GM12872 (cell line): ENCODE measurements around the gene PRKAG2.

Experiments used
- CTCF ChIP-seq: IDR thresholded peaks from 3 replicates; pipeline ENCODE4 v1.5.1; 2011; ENCODE audit warnings: low read depth, mild to moderate bottlenecking, low read length, moderate library complexity; ENCODE audit not compliant: insufficient read depth

Gene PRKAG2

GRCh38 chr7:151849008-151849878 lies 27.7 kb downstream of the PRKAG2 start:
- TF ChIP-seq CTCF = no peak

- TF ChIP-seq CTCF = no peak
Measured at GRCh38 chr7:151847681-151848081, 29.2 kb downstream of the PRKAG2 start.

- no peak for TF ChIP-seq CTCF
Measured at GRCh38 chr7:151847136-151847535, 29.8 kb downstream of the PRKAG2 start.

- TF ChIP-seq CTCF = no peak
Measured at GRCh38 chr7:151845412-151846205, 31.3 kb downstream of the PRKAG2 start.

GRCh38 chr7:151844825-151845200 lies 32.1 kb downstream of the PRKAG2 start:
- TF ChIP-seq CTCF = no peak

GRCh38 chr7:151844071-151844824 lies 32.7 kb downstream of the PRKAG2 start:
- no peak for TF ChIP-seq CTCF

GRCh38 chr7:151843181-151843580 lies 33.7 kb downstream of the PRKAG2 start:
- TF ChIP-seq CTCF = no peak
